ENCODE results near the gene ITGA5. TPM values are rescaled to one million over a fixed set of nuclear protein-coding genes. Genes with fewer than 3 reads are reported as not detected.
A peak's percentile ranks its signal among the peaks of the same experiment; 100 is the strongest.

ITGA5 gene
- total RNA-seq = 29.2 TPM

GRCh38 chr12:54419088-54419887, at the start of gene ITGA5:
Gene ITGA5, minus strand, starts transcription at chr12:54419266. Its CDS starts 68 bp downstream, at chr12:54419198.
- ATAC-seq (peak; percentile 72), DNase-seq (ENCODE audit: low spot score) (peak; percentile 86)

GRCh38 chr12:54465857-54466523, 46.9 kb upstream of the ITGA5 start:
- DNase-seq (ENCODE audit: low spot score) (no peak), ATAC-seq (no peak)

- ATAC-seq (no peak), DNase-seq (ENCODE audit: low spot score) (no peak)
Observed at GRCh38 chr12:54463484-54463883, 44.4 kb upstream of the ITGA5 start.

- DNase-seq (ENCODE audit: low spot score) (no peak), ATAC-seq (no peak)
Observed at GRCh38 chr12:54463034-54463433, 44.0 kb upstream of the ITGA5 start.

- ATAC-seq (peak; percentile 29), DNase-seq (ENCODE audit: low spot score) (no peak)
Observed at GRCh38 chr12:54460317-54460923, 41.4 kb upstream of the ITGA5 start.

- no peak for DNase-seq (ENCODE audit: low spot score)
- no peak for ATAC-seq
Observed at GRCh38 chr12:54459355-54459754, 40.3 kb upstream of the ITGA5 start.

GRCh38 chr12:54455760-54456469, 36.8 kb upstream of the ITGA5 start:
- DNase-seq (ENCODE audit: low spot score) (no peak), ATAC-seq (peak; percentile 78)

- ATAC-seq (no peak), DNase-seq (ENCODE audit: low spot score) (no peak)
Observed at GRCh38 chr12:54452628-54453027, 33.6 kb upstream of the ITGA5 start.

GRCh38 chr12:54448344-54448743, 29.3 kb upstream of the ITGA5 start:
- ATAC-seq (no peak), DNase-seq (ENCODE audit: low spot score) (no peak)

GRCh38 chr12:54447917-54448316, 28.9 kb upstream of the ITGA5 start:
- no peak for DNase-seq (ENCODE audit: low spot score)
- no peak for ATAC-seq

GRCh38 chr12:54444206-54444605, 25.1 kb upstream of the ITGA5 start:
- ATAC-seq (no peak), DNase-seq (ENCODE audit: low spot score) (no peak)

- ATAC-seq = peak; percentile 58
- DNase-seq (ENCODE audit: low spot score) = no peak
Observed at GRCh38 chr12:54443446-54443845, 24.4 kb upstream of the ITGA5 start.

GRCh38 chr12:54442961-54443360, 23.9 kb upstream of the ITGA5 start:
- DNase-seq (ENCODE audit: low spot score) (no peak), ATAC-seq (no peak)

GRCh38 chr12:54442099-54442498, 23.0 kb upstream of the ITGA5 start:
- no peak for ATAC-seq
- no peak for DNase-seq (ENCODE audit: low spot score)

- DNase-seq (ENCODE audit: low spot score) = no peak
- ATAC-seq = peak; percentile 90
Observed at GRCh38 chr12:54439521-54440255, 20.6 kb upstream of the ITGA5 start.

GRCh38 chr12:54439096-54439495, 20.0 kb upstream of the ITGA5 start:
- no peak for DNase-seq (ENCODE audit: low spot score)
- peak; percentile 34 for ATAC-seq

- DNase-seq (ENCODE audit: low spot score) (no peak), ATAC-seq (no peak)
Observed at GRCh38 chr12:54438517-54438916, 19.5 kb upstream of the ITGA5 start.

- ATAC-seq = no peak
Observed at GRCh38 chr12:54437697-54438096, 18.6 kb upstream of the ITGA5 start.

GRCh38 chr12:54437243-54437642, 18.2 kb upstream of the ITGA5 start:
- ATAC-seq (no peak), DNase-seq (ENCODE audit: low spot score) (no peak)

More at GRCh38 chr12:54437697-54438096, 18.6 kb upstream of the ITGA5 start:
- no peak for DNase-seq (ENCODE audit: low spot score)

- ATAC-seq (no peak), DNase-seq (ENCODE audit: low spot score) (no peak)
Observed at GRCh38 chr12:54432815-54433164, 13.7 kb upstream of the ITGA5 start.

Measured in left lobe of liver (tissue), 2 donors.